ENCODE results near the gene EMX1. TPM values are rescaled to one million over a fixed set of nuclear protein-coding genes. Genes with fewer than 3 reads are reported as not detected.

Gene EMX1
- total RNA-seq, 3 donors from 2014 or later = 0.44 TPM; not detected in 2

GRCh38 chr2:72920318-72921087 is 3.2 kb downstream of the EMX1 start:
- Histone ChIP-seq H3K27ac (no peak overlapping the region), H3K36me3 (no peaks in the 10 kb centered on the region), H3K4me3 (peak overlapping the region; percentile 3 to 52 (median 26)), H3K9me3 (no peaks in the 10 kb centered on the region), H3K4me1 (peaks cover 14 to 17% of the 10 kb centered on the region in 2 donors), H3K27me3 (peaks cover 21 to 100% of the 10 kb centered on the region in 2 donors)
- TF ChIP-seq, protein P1, sequence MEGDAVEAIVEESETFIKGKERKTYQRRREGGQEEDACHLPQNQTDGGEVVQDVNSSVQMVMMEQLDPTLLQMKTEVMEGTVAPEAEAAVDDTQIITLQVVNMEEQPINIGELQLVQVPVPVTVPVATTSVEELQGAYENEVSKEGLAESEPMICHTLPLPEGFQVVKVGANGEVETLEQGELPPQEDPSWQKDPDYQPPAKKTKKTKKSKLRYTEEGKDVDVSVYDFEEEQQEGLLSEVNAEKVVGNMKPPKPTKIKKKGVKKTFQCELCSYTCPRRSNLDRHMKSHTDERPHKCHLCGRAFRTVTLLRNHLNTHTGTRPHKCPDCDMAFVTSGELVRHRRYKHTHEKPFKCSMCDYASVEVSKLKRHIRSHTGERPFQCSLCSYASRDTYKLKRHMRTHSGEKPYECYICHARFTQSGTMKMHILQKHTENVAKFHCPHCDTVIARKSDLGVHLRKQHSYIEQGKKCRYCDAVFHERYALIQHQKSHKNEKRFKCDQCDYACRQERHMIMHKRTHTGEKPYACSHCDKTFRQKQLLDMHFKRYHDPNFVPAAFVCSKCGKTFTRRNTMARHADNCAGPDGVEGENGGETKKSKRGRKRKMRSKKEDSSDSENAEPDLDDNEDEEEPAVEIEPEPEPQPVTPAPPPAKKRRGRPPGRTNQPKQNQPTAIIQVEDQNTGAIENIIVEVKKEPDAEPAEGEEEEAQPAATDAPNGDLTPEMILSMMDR (IDR thresholded peaks at IDR 0.05) = no peak
- no peak for TF ChIP-seq POLR2AphosphoS5 (IDR thresholded peaks at IDR 0.05)
- TF ChIP-seq POLR2A (IDR thresholded peaks at IDR 0.05) = no peak
- no peak for DNase-seq (ENCODE audit: low spot score in 2 of 2)
- intact Hi-C loops (cut with DNase I; ENCODE audit: low total_unique reads) = no loop called here

- Histone ChIP-seq H3K27ac (no peak overlapping the region), H3K9me3 (no peaks in the 10 kb centered on the region), H3K4me1 (peaks cover 14 to 17% of the 10 kb centered on the region in 2 donors), H3K27me3 (peaks cover 21 to 98% of the 10 kb centered on the region in 2 donors), H3K36me3 (no peaks in the 10 kb centered on the region), H3K4me3 (no peak overlapping the region)
- TF ChIP-seq POLR2A (IDR thresholded peaks at IDR 0.05) (no peak), POLR2AphosphoS5 (IDR thresholded peaks at IDR 0.05) (no peak)
- TF ChIP-seq, protein P1 (IDR thresholded peaks at IDR 0.05) = no peak
- no peak for DNase-seq (ENCODE audit: low spot score in 2 of 2)
- intact Hi-C loops (cut with DNase I; ENCODE audit: low total_unique reads) = no loop called here
These were observed 4.0 kb downstream of the EMX1 start for GRCh38 chr2:72921088-72921851.

DNA sequence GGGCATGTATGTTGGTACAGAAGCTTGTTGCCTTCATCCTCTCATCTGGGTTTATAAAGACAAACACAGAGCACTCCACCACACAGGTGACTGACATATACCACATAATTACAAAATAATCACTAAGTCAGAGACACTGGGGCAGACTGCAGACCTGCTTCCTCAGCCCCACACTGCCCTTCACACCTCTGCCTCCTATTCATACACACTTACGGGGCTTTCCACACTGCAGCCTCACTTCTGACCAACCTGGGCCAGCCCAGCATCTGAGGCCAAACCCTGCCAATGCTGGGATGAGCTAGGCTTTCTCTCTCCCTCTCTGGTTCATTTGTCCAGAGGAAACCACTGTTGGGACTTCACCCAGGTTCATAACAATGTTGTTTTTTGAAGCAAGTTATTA is 4.5 kb downstream of the EMX1 start:
- no peak overlapping the region for H3K4me3 ChIP-seq
- TF ChIP-seq POLR2A (IDR thresholded peaks at IDR 0.05) (no peak), POLR2AphosphoS5 (IDR thresholded peaks at IDR 0.05) (no peak)
- TF ChIP-seq, protein P1 (IDR thresholded peaks at IDR 0.05) = no peak
- H3K36me3 ChIP-seq = no peaks in the 10 kb centered on the region
- H3K27ac ChIP-seq = no peak overlapping the region
- intact Hi-C loops (cut with DNase I; ENCODE audit: low total_unique reads) = no loop called here
- H3K9me3 ChIP-seq = no peaks in the 10 kb centered on the region
- H3K27me3 ChIP-seq = peaks cover 21 to 98% of the 10 kb centered on the region in 2 donors
- no peak for DNase-seq (ENCODE audit: low spot score in 2 of 2)
- peaks cover 13% of the 10 kb centered on the region in 2 donors for H3K4me1 ChIP-seq

DNA sequence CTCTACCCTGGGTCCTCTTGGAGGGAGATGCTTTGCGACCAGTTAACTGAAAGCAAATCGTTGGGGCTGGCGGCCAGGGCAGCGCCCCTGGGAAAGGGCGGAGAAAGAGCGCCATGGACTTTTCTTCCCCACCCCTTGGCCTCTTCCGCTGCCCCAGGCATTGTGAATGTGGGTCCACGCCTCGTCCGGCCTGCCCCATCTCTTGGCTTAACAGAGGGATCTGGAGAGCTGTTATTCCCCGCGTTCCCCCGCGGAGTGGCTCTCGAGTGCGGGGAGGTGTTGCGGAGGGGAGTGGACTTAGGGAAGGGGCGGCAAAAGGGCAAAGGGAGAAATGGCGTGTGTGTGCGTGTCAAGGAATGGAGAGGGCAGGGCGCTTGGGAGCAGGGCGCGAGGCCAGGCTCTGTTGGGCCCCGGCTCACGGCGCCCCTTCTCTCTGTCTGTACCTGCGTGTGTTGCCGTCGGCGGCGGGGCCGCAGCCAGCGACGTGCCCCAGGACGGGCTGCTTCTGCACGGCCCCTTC is 6.6 kb downstream of the EMX1 start:
- Histone ChIP-seq H3K36me3 (no peaks in the 10 kb centered on the region), H3K9me3 (no peaks in the 10 kb centered on the region), H3K4me3 (peak overlapping the region in 1 of 3 donors; percentile 32), H3K4me1 (no peaks in the 10 kb centered on the region), H3K27ac (no peak overlapping the region), H3K27me3 (peaks cover 8 to 98% of the 10 kb centered on the region in 2 donors)
- intact Hi-C loops (cut with DNase I; ENCODE audit: low total_unique reads) = no loop called here
- TF ChIP-seq, protein P1 (IDR thresholded peaks at IDR 0.05) = no peak
- no peak for TF ChIP-seq POLR2AphosphoS5 (IDR thresholded peaks at IDR 0.05)
- no peak for TF ChIP-seq POLR2A (IDR thresholded peaks at IDR 0.05)
- no peak for DNase-seq (ENCODE audit: low spot score in 2 of 2)

All from breast epithelium (tissue), 4 donors.